IMR-90 (cell line): Measurements from ENCODE around the gene ARSB. TPM values are rescaled to one million over a fixed set of nuclear protein-coding genes. Genes with fewer than 3 reads are reported as not detected.

Experiments used
- ATAC-seq: fragments of 200-7000 bp; cut with Tn5 transposase; 2 replicates; pipeline ENCODE4 v1.9.1; 2020; ENCODE audit warnings: low read depth, mild to moderate bottlenecking, moderate library complexity
- BruUV-seq: library from RNA; stranded (reverse); fragments of 400-500 nt; replicated peaks from 2 replicates; lab custom pipeline; 2021; lab: Mats Ljungman, UMichigan
- CTCF ChIA-PET: fragments of 300-600 bp; formaldehyde crosslinking; extraction: SDS; loops from one replicate; lab custom pipeline; 2021; ENCODE audit warnings: antibody characterized with exemption; lab: Yijun Ruan, JAX
- POLR2A ChIA-PET: fragments of 300-600 bp; sonication (Branson Sonifier 250); formaldehyde crosslinking; loops from one replicate; lab custom pipeline; 2022; ENCODE audit warnings: antibody characterized with exemption; ENCODE audit not compliant: unreplicated experiment; lab: Charles Lee
- DNase-seq: peaks from one replicate; pipeline ENCODE4 v3.0.0; 2013
- H2AFZ ChIP-seq: replicated peaks from 2 replicates; pipeline ENCODE3; 2013; ENCODE audit warnings: low read length, mild to moderate bottlenecking; ENCODE audit not compliant: poor library complexity
- H2AK5ac ChIP-seq: 2 replicates; pipeline ENCODE4 v1.6.1; 2013; ENCODE audit warnings: low read depth, low read length, inconsistent platforms
- H2AK9ac ChIP-seq: replicated peaks from 2 replicates; pipeline ENCODE3; 2013; ENCODE audit warnings: mild to moderate bottlenecking, low read depth, low read length, moderate library complexity; ENCODE audit not compliant: poor library complexity
- H2BK120ac ChIP-seq: 2 replicates; pipeline ENCODE4 v1.6.1; 2013; ENCODE audit warnings: low read depth, low read length, inconsistent platforms
- H2BK15ac ChIP-seq: 3 replicates; pipeline ENCODE4 v1.6.1; 2013; ENCODE audit warnings: low read depth, low read length, inconsistent platforms
- H2BK20ac ChIP-seq: 2 replicates; pipeline ENCODE4 v1.6.1; 2013; ENCODE audit warnings: low read depth, mild to moderate bottlenecking, inconsistent platforms, low read length, moderate library complexity
- H2BK5ac ChIP-seq: 2 replicates; pipeline ENCODE4 v1.6.1; 2013; ENCODE audit warnings: mild to moderate bottlenecking, low read depth, low read length, inconsistent platforms; ENCODE audit not compliant: poor library complexity, severe bottlenecking
- H3K14ac ChIP-seq: replicated peaks from 2 replicates; pipeline ENCODE4 v1.6.1; 2013; ENCODE audit warnings: low read depth, low read length, inconsistent platforms
- H3K18ac ChIP-seq: 2 replicates; pipeline ENCODE4 v1.6.1; 2013; ENCODE audit warnings: low read depth, low read length, control low read depth
- H3K23ac ChIP-seq: 2 replicates; pipeline ENCODE4 v1.6.1; 2013; ENCODE audit warnings: low read depth, low read length, inconsistent platforms
- H3K27ac ChIP-seq: 2 replicates; pipeline ENCODE4 v1.5.1; 2013; ENCODE audit warnings: mild to moderate bottlenecking, control low read depth, low read length; ENCODE audit not compliant: insufficient read depth
- H3K27me3 ChIP-seq: 2 replicates; pipeline ENCODE4 v1.6.1; 2013; ENCODE audit warnings: low read length; ENCODE audit not compliant: control insufficient read depth, insufficient read depth
- H3K36me3 ChIP-seq: 2 replicates; pipeline ENCODE4 v1.6.1; 2013; ENCODE audit warnings: low read length, mixed read lengths; ENCODE audit not compliant: control insufficient read depth, insufficient read depth
- H3K4ac ChIP-seq: 2 replicates; pipeline ENCODE4 v1.6.1; 2013; ENCODE audit warnings: low read depth, low read length, inconsistent platforms
- H3K4me1 ChIP-seq: 2 replicates; pipeline ENCODE4 v1.6.1; 2013; ENCODE audit warnings: low read length, mixed read lengths; ENCODE audit not compliant: control insufficient read depth, insufficient read depth
- H3K4me2 ChIP-seq: 2 replicates; pipeline ENCODE4 v1.6.1; 2013; ENCODE audit warnings: low read depth, mild to moderate bottlenecking, control low read depth, low read length, moderate library complexity
- H3K4me3 ChIP-seq: 2 replicates; pipeline ENCODE4 v1.5.1; 2013; ENCODE audit warnings: low read depth, mild to moderate bottlenecking, control low read depth, low read length, moderate library complexity; ENCODE audit not compliant: insufficient read depth
- H3K56ac ChIP-seq: 2 replicates; pipeline ENCODE4 v1.6.1; 2013; ENCODE audit warnings: low read length, inconsistent platforms; ENCODE audit not compliant: insufficient read depth; ENCODE audit errors: extremely low read depth
- H3K79me1 ChIP-seq, 2 experiments: 2 replicates each; pipeline ENCODE4 v1.6.1; 2013; ENCODE audit warnings: low read length in 2 of 2, inconsistent platforms in 1 of 2, low read depth in 1 of 2
- H3K9ac ChIP-seq: 2 replicates; pipeline ENCODE4 v1.6.1; 2013; ENCODE audit warnings: low read depth, low read length, control low read depth
- H3K9me1 ChIP-seq: 2 replicates; pipeline ENCODE4 v1.6.1; 2013; ENCODE audit warnings: low read length, inconsistent platforms; ENCODE audit not compliant: insufficient read depth
- H3K9me3 ChIP-seq: 2 replicates; pipeline ENCODE4 v1.6.1; 2013; ENCODE audit warnings: low read length; ENCODE audit not compliant: control insufficient read depth, insufficient read depth
- H4K20me1 ChIP-seq: 2 replicates; pipeline ENCODE4 v1.6.1; 2013; ENCODE audit warnings: low read length, inconsistent platforms; ENCODE audit not compliant: insufficient read depth
- H4K5ac ChIP-seq: 2 replicates; pipeline ENCODE4 v1.6.1; 2013; ENCODE audit warnings: mild to moderate bottlenecking, low read depth, low read length, control low read depth
- H4K8ac ChIP-seq, 2 experiments: 2 replicates each; pipeline ENCODE4 v1.6.1; 2013; ENCODE audit warnings: low read depth in 2 of 2, low read length in 2 of 2, control low read depth in 1 of 2, inconsistent platforms in 1 of 2
- H4K91ac ChIP-seq: 2 replicates; pipeline ENCODE4 v1.6.1; 2013; ENCODE audit warnings: low read depth, low read length, inconsistent platforms; ENCODE audit not compliant: insufficient read depth
- BHLHE40 ChIP-seq: fragments of 150-350 bp; IDR thresholded peaks from 2 replicates; pipeline ENCODE4 v1.6.1; 2016; ENCODE audit warnings: mild to moderate bottlenecking, low read depth, low read length
- FOS ChIP-seq: fragments of 150-350 bp; IDR thresholded peaks from 2 replicates; pipeline ENCODE4 v1.6.1; 2016; ENCODE audit warnings: low read depth, low read length
- MAZ ChIP-seq: IDR thresholded peaks from 2 replicates; pipeline ENCODE4 v1.6.1; 2012; ENCODE audit warnings: low read depth, mild to moderate bottlenecking, low read length, improper control_type of control experiment, moderate library complexity, borderline replicate concordance
- MXI1 ChIP-seq: IDR thresholded peaks from 2 replicates; pipeline ENCODE4 v1.6.1; 2012; ENCODE audit warnings: low read depth, mild to moderate bottlenecking, low read length, moderate library complexity, borderline replicate concordance
- POLR2A ChIP-seq: IDR thresholded peaks from 2 replicates; pipeline ENCODE4 v1.6.1; 2012; ENCODE audit warnings: mild to moderate bottlenecking, low read depth, low read length
- RFX5 ChIP-seq: IDR thresholded peaks from 2 replicates; pipeline ENCODE4 v1.8.0; 2012; ENCODE audit warnings: low read depth, mild to moderate bottlenecking, low read length, moderate library complexity
- SMC3 ChIP-seq: fragments of 150-350 bp; IDR thresholded peaks from 2 replicates; pipeline ENCODE4 v1.6.1; 2016; ENCODE audit warnings: low read depth, mild to moderate bottlenecking, antibody characterized with exemption, low read length, moderate library complexity
- WGBS, 2 experiments: methylation state at CpG; one replicate each; pipeline versions ENCODE4 v1.1.5 to v1.1.7; 2013; ENCODE audit warnings: missing lambda C conversion rate in 2 of 2; ENCODE audit not compliant: insufficient read length in 1 of 2; ENCODE audit errors: extremely low coverage in 2 of 2; 5-methylcytosine and 5-hydroxymethylcytosine counted together
- dilution Hi-C: fragments of 300-500 bp; cut with HindIII; formaldehyde crosslinking; loops from one replicate; pipeline ENCODE4 v1.14.3; 2018; ENCODE audit warnings: low sequenced_read_pairs; ENCODE audit not compliant: unreplicated experiment
- in situ Hi-C: fragments of 300-500 bp; cut with MboI; formaldehyde crosslinking; loops from 3 replicates; pipeline ENCODE4 v1.14.3; 2019; ENCODE audit warnings: low sequenced_read_pairs, inconsistent platforms, mixed read lengths
- intact Hi-C: fragments of 100-400 bp; cut with micrococcal nuclease; formaldehyde crosslinking; loops from 2 replicates; pipeline ENCODE4 v1.10.0; 2022
- polyA plus RNA-seq, 3 experiments: library from polyadenylated mRNA; depleted of rRNA; stranded (reverse); fragments of >200 nt; gene quantifications; 2 replicates each; pipeline ENCODE4 v1.2.3, GENCODE V29; 2012; ENCODE audit warnings: low replicate concordance in 1 of 3
- total RNA-seq: library from RNA; depleted of rRNA; stranded (reverse); fragments of >200 nt; gene quantifications from 2 replicates; pipeline ENCODE4 v1.2.3, GENCODE V29; 2012
- TF ChIP-seq, protein P1 (sequence below): conservative IDR thresholded peaks from 2 replicates; pipeline ENCODE4 v1.5.1; 2012; ENCODE audit warnings: mild to moderate bottlenecking, low read depth, low read length, improper control_type of control experiment

ARSB gene
- total and polyA plus RNA-seq, 2 of the 4 experiments (the other 2 are of a cell fraction): 16.0 to 16.3 TPM

DNA sequence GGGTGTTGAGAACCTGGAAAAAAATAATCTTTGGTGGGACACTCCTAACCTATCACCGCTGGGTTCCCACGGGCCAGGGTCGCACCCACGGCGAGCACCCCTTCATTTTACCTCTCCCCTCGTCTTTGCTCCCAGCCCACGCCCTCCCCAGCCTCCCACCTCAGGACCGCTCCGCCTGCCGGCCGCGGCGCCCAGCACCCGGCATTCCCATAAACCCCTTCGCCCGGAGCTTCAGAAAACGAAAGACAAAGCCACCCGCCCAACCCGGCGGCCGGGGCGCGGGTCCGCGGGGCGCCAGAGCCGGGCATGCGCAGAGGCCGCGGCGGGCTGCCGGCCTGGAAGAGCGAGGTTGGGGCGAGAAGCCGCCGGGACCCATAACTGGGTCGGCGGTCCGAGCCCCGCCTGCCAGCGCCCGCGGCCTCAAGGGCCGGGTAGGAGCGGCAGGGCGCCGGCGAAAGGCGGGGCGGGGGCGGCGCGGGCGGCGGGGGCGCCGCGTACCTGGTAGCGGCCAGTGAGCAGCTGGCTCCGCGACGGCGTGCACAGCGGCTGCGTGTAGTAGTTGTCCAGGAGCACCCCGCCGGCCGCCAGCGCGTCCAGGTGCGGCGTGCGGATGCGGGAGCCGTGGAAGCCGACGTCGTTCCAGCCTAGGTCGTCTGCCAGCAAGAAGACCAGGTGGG, 533 bp downstream of the ARSB start:
- Histone ChIP-seq H3K79me1 (peaks cover 12 to 37% of the 10 kb centered on the region in 2 experiments), H2BK5ac (peak overlapping the region; percentile 40), H3K9me1 (peaks cover 7% of the 10 kb centered on the region), H2BK120ac (peak overlapping the region; percentile 88), H3K18ac (peak overlapping the region; percentile 22; the same call in 1 of the 2 replicates), H2AK9ac (peak overlapping the region; percentile 94), H3K4ac (peak overlapping the region; percentile 80), H4K8ac (peak overlapping the region; percentile 72 to 94; a peak in 3 of 4 replicates), H3K4me3 (peak overlapping the region; percentile 72), H3K23ac (peak overlapping the region; percentile 77), H3K9me3 (no peaks in the 10 kb centered on the region), H4K20me1 (no peaks in the 10 kb centered on the region), H3K36me3 (no peaks in the 10 kb centered on the region), H2AFZ (peak overlapping the region; percentile 96), H3K27ac (peak overlapping the region; percentile 79), H3K4me2 (peak overlapping the region; percentile 96), H3K56ac (peak overlapping the region; percentile 67), H3K9ac (peak overlapping the region; percentile 52), H2BK15ac (peak overlapping the region; percentile 41; the same call in 1 of the 3 replicates), H3K14ac (peak overlapping the region; percentile 93), H3K27me3 (no peaks in the 10 kb centered on the region), H4K91ac (peak overlapping the region; percentile 62), H2BK20ac (peak overlapping the region; percentile 41; the same call in 1 of the 2 replicates), H2AK5ac (peak overlapping the region; percentile 44; the same call in 1 of the 2 replicates), H3K4me1 (peaks cover 7% of the 10 kb centered on the region), H4K5ac (peak overlapping the region; percentile 37)
- TF ChIP-seq FOS: no peak
- TF ChIP-seq SMC3: 0 out of 2 replicates have a peak, but pooled peaks have one; percentile 25
- 0 out of 2 replicates have a peak, but pooled peaks have one; percentile 12 for TF ChIP-seq MXI1
- TF ChIP-seq POLR2A: peak; percentile 62; the same call in 1 of the 2 replicates
- TF ChIP-seq MAZ: peak; percentile 58; the same call in 1 of the 2 replicates
- TF ChIP-seq, protein P1, sequence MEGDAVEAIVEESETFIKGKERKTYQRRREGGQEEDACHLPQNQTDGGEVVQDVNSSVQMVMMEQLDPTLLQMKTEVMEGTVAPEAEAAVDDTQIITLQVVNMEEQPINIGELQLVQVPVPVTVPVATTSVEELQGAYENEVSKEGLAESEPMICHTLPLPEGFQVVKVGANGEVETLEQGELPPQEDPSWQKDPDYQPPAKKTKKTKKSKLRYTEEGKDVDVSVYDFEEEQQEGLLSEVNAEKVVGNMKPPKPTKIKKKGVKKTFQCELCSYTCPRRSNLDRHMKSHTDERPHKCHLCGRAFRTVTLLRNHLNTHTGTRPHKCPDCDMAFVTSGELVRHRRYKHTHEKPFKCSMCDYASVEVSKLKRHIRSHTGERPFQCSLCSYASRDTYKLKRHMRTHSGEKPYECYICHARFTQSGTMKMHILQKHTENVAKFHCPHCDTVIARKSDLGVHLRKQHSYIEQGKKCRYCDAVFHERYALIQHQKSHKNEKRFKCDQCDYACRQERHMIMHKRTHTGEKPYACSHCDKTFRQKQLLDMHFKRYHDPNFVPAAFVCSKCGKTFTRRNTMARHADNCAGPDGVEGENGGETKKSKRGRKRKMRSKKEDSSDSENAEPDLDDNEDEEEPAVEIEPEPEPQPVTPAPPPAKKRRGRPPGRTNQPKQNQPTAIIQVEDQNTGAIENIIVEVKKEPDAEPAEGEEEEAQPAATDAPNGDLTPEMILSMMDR: peak; percentile 31; the same call in 1 of the 2 replicates
- no peak for TF ChIP-seq BHLHE40
- TF ChIP-seq RFX5: no peak
- intact Hi-C loops (loop anchor here (5.0 to 10.0 kb wide), 2 partner anchors 38 to 1680 kb away; no protein-coding TSS in a partner anchor), dilution Hi-C loops (no loop called here), in situ Hi-C loops (no loop called here)
- CTCF ChIA-PET: interaction anchor here (1.1 to 1.4 kb wide), 5 partner anchors 11 to 85 kb away, joined by 3 to 9 read pairs (median 3); no protein-coding TSS in a partner anchor
- 0% methylated on average over 17 of the region's 79 CpGs; no CpG with 5 or more reads in 1 of the 2 experiments for WGBS, 2 experiments
- POLR2A ChIA-PET: interaction anchor here (0.6 kb wide), 1 partner anchor 12 kb away, joined by 3 read pairs; no protein-coding TSS in a partner anchor
- peak; percentile 87 for ATAC-seq
- DNase-seq: peak; percentile 77
- no TSS peak for BruUV-seq
